ENCODE measurements around the gene IQGAP1. TPM values are rescaled to one million over a fixed set of nuclear protein-coding genes. Genes with fewer than 3 reads are reported as not detected.

IQGAP1 gene
- total and polyA plus RNA-seq, 9 of the 15 experiments (the other 6 are each of a cell fraction or from before 2014, with no cell fraction given), result 37.6 to 143 (median 77.7) TPM

GRCh38 chr15:90436952-90437351 is 48.9 kb downstream of the IQGAP1 start:
- H3K36me3 ChIP-seq (ENCODE audit: control insufficient read depth, insufficient read depth, low read length), result peaks cover 27% of the 10 kb centered on the region; the same call in 2 of the 3 replicates
- H3K4me2 ChIP-seq (ENCODE audit: insufficient read depth, low read length), result no peak overlapping the region
- no peaks in the 10 kb centered on the region for H3K4me1 ChIP-seq (replicated peaks in 1 of 2; ENCODE audit: control insufficient read depth in 2 of 2, insufficient read depth in 2 of 2, low read length in 2 of 2)
- whole genome bisulfite sequencing (ENCODE audit: insufficient coverage, low coverage, missing lambda C conversion rate), result 73% methylated on average over 4 of the region's 4 CpGs
- ChIA-PET CTCF (ENCODE audit: low intra/inter-chr PET ratio) (no interaction called here), POLR2A (interaction anchor here (1.8 kb wide), 1 partner anchor 10 kb away, joined by 3 read pairs; no protein-coding TSS in a partner anchor)
- FAIRE-seq (no peak), DNase-seq (ENCODE audit: extremely low read depth in 1 of 4, low spot score in 3 of 4) (no peak), ATAC-seq (no peak)
- no peak overlapping the region for H3K9ac ChIP-seq (ENCODE audit: insufficient read depth in 1 of 2, low read depth in 2 of 2, low read length in 2 of 2)
- no peaks in the 10 kb centered on the region for H3K27me3 ChIP-seq (ENCODE audit: control insufficient read depth in 2 of 2, insufficient read depth in 2 of 2, low read length in 2 of 2)
- no peaks in the 10 kb centered on the region for H3K9me1 ChIP-seq (ENCODE audit: control insufficient read depth, insufficient read depth, low read length)
- in situ Hi-C loops (cut with MboI), result no loop called here
- H3K4me3 ChIP-seq, result no peak overlapping the region
- H2AFZ ChIP-seq (ENCODE audit: low read depth, low read length), result no peak overlapping the region
- intact Hi-C loops (cut with micrococcal nuclease), result no loop called here
- no peaks in the 10 kb centered on the region for H3K9me3 ChIP-seq (replicated peaks; ENCODE audit: control insufficient read depth, insufficient read depth, low read depth, low read length)
- H4K20me1 ChIP-seq (replicated peaks; ENCODE audit: control insufficient read depth, insufficient read depth, low read length), result no peaks in the 10 kb centered on the region
- no peaks in the 10 kb centered on the region for H3K79me2 ChIP-seq (ENCODE audit: control insufficient read depth, insufficient read depth, low read length)
- TF ChIP-seq ZNF41 (CRISPR knock-in tag; conservative IDR thresholded peaks at IDR 0.05), result no peak
- TF ChIP-seq TRIM25 (IDR thresholded peaks at IDR 0.05; ENCODE audit: borderline replicate concordance), result no peak
- TF ChIP-seq SP2 (IDR thresholded peaks at IDR 0.05; ENCODE audit: extremely low read depth, low read depth, low read length, poor library complexity, severe bottlenecking), result no peak
- no peak for TF ChIP-seq XRCC3 (IDR thresholded peaks at IDR 0.05)
- TF ChIP-seq POU5F1 (IDR thresholded peaks at IDR 0.05; ENCODE audit: borderline replicate concordance, low read depth, low read length, partially characterized antibody), result no peak
- BruUV-seq (replicated peaks), result no TSS peak
- H3K27ac ChIP-seq (ENCODE audit: extremely low read depth, low read depth, low read length), result no peak overlapping the region
